H1 (cell line): ENCODE results near the gene VAMP2. TPM values are rescaled to one million over a fixed set of nuclear protein-coding genes. Genes with fewer than 3 reads are reported as not detected.
A peak's percentile ranks its signal among the peaks of the same experiment; 100 is the strongest.

Experiments used
- BACH1 ChIP-seq: IDR thresholded peaks from 2 replicates; pipeline ENCODE4 v1.6.1; 2012; ENCODE audit warnings: low read length, improper control_type of control experiment
- NANOG ChIP-seq: IDR thresholded peaks from 2 replicates; pipeline ENCODE4 v1.6.1; 2011; ENCODE audit warnings: low read length, low read depth, mild to moderate bottlenecking, inconsistent platforms; ENCODE audit not compliant: insufficient read depth, poor library complexity, severe bottlenecking
- POU5F1 ChIP-seq: IDR thresholded peaks from 2 replicates; pipeline ENCODE4 v1.6.1; 2011; ENCODE audit warnings: low read depth, mild to moderate bottlenecking, low read length, moderate library complexity
- TEAD4 ChIP-seq: IDR thresholded peaks from 2 replicates; pipeline ENCODE4 v1.6.1; 2012; ENCODE audit warnings: low read depth, low read length, inconsistent platforms, mixed read lengths
- polyA plus RNA-seq, 7 experiments: library from polyadenylated mRNA; depleted of rRNA in 3 of 7; stranded (reverse) in 5 of 7; unstranded in 2 of 7; fragments of >200 nt in 5 of 7; fragments of 200-250 nt in 2 of 7; gene quantifications; 1 replicate in 5 of 7; 2 replicates in 1 of 7; 4 replicates in 1 of 7; pipeline versions ENCODE4 v1.2.1 to v1.2.3, GENCODE V29; 2011 to 2013; ENCODE audit warnings: missing spikeins in 2 of 7, mixed read lengths in 2 of 7
- total RNA-seq: library from RNA; stranded (reverse); fragmentation: NEBNext Ultra II Directional; extraction: Animal tissue kit (Norgen Biotek cat#: 25700); gene quantifications from 2 replicates; pipeline ENCODE4 v1.2.1, GENCODE V29; 2021
- TF ChIP-seq, protein P1 (sequence below): fragments of 300-600 bp; sonication (generic); IDR thresholded peaks from 2 replicates; pipeline ENCODE4 v1.7.1; 2012; ENCODE audit warnings: low read length, moderate library complexity, mild to moderate bottlenecking, inconsistent platforms; ENCODE audit not compliant: insufficient replicate concordance
- TF ChIP-seq, protein P2 (sequence below): IDR thresholded peaks from 2 replicates; pipeline ENCODE4 v1.6.1; 2011; ENCODE audit warnings: low read depth, mild to moderate bottlenecking, low read length; ENCODE audit not compliant: insufficient read depth
- TF ChIP-seq, protein P3 (sequence below): IDR thresholded peaks from 2 replicates; pipeline ENCODE4 v1.6.1; 2012; ENCODE audit warnings: low read length, inconsistent platforms

VAMP2 gene
- total and polyA plus RNA-seq, 2 of the 8 experiments (the other 6 are each of a cell fraction or from before 2014, with no cell fraction given): 19.3 to 20.5 TPM

GRCh38 chr17:8173056-8173870, 10.5 kb upstream of the VAMP2 start (continued):
- TF ChIP-seq, protein P1, sequence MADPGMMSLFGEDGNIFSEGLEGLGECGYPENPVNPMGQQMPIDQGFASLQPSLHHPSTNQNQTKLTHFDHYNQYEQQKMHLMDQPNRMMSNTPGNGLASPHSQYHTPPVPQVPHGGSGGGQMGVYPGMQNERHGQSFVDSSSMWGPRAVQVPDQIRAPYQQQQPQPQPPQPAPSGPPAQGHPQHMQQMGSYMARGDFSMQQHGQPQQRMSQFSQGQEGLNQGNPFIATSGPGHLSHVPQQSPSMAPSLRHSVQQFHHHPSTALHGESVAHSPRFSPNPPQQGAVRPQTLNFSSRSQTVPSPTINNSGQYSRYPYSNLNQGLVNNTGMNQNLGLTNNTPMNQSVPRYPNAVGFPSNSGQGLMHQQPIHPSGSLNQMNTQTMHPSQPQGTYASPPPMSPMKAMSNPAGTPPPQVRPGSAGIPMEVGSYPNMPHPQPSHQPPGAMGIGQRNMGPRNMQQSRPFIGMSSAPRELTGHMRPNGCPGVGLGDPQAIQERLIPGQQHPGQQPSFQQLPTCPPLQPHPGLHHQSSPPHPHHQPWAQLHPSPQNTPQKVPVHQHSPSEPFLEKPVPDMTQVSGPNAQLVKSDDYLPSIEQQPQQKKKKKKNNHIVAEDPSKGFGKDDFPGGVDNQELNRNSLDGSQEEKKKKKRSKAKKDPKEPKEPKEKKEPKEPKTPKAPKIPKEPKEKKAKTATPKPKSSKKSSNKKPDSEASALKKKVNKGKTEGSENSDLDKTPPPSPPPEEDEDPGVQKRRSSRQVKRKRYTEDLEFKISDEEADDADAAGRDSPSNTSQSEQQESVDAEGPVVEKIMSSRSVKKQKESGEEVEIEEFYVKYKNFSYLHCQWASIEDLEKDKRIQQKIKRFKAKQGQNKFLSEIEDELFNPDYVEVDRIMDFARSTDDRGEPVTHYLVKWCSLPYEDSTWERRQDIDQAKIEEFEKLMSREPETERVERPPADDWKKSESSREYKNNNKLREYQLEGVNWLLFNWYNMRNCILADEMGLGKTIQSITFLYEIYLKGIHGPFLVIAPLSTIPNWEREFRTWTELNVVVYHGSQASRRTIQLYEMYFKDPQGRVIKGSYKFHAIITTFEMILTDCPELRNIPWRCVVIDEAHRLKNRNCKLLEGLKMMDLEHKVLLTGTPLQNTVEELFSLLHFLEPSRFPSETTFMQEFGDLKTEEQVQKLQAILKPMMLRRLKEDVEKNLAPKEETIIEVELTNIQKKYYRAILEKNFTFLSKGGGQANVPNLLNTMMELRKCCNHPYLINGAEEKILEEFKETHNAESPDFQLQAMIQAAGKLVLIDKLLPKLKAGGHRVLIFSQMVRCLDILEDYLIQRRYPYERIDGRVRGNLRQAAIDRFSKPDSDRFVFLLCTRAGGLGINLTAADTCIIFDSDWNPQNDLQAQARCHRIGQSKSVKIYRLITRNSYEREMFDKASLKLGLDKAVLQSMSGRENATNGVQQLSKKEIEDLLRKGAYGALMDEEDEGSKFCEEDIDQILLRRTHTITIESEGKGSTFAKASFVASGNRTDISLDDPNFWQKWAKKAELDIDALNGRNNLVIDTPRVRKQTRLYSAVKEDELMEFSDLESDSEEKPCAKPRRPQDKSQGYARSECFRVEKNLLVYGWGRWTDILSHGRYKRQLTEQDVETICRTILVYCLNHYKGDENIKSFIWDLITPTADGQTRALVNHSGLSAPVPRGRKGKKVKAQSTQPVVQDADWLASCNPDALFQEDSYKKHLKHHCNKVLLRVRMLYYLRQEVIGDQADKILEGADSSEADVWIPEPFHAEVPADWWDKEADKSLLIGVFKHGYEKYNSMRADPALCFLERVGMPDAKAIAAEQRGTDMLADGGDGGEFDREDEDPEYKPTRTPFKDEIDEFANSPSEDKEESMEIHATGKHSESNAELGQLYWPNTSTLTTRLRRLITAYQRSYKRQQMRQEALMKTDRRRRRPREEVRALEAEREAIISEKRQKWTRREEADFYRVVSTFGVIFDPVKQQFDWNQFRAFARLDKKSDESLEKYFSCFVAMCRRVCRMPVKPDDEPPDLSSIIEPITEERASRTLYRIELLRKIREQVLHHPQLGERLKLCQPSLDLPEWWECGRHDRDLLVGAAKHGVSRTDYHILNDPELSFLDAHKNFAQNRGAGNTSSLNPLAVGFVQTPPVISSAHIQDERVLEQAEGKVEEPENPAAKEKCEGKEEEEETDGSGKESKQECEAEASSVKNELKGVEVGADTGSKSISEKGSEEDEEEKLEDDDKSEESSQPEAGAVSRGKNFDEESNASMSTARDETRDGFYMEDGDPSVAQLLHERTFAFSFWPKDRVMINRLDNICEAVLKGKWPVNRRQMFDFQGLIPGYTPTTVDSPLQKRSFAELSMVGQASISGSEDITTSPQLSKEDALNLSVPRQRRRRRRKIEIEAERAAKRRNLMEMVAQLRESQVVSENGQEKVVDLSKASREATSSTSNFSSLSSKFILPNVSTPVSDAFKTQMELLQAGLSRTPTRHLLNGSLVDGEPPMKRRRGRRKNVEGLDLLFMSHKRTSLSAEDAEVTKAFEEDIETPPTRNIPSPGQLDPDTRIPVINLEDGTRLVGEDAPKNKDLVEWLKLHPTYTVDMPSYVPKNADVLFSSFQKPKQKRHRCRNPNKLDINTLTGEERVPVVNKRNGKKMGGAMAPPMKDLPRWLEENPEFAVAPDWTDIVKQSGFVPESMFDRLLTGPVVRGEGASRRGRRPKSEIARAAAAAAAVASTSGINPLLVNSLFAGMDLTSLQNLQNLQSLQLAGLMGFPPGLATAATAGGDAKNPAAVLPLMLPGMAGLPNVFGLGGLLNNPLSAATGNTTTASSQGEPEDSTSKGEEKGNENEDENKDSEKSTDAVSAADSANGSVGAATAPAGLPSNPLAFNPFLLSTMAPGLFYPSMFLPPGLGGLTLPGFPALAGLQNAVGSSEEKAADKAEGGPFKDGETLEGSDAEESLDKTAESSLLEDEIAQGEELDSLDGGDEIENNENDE: no peak
- TF ChIP-seq POU5F1: peak; percentile 36; the same call in 1 of the 2 replicates
- TF ChIP-seq, protein P2, sequence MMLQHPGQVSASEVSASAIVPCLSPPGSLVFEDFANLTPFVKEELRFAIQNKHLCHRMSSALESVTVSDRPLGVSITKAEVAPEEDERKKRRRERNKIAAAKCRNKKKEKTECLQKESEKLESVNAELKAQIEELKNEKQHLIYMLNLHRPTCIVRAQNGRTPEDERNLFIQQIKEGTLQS: no peak
- peak; percentile 58; the same call in 1 of the 2 replicates for TF ChIP-seq TEAD4
- TF ChIP-seq NANOG: peak; percentile 59
- TF ChIP-seq, protein P3, sequence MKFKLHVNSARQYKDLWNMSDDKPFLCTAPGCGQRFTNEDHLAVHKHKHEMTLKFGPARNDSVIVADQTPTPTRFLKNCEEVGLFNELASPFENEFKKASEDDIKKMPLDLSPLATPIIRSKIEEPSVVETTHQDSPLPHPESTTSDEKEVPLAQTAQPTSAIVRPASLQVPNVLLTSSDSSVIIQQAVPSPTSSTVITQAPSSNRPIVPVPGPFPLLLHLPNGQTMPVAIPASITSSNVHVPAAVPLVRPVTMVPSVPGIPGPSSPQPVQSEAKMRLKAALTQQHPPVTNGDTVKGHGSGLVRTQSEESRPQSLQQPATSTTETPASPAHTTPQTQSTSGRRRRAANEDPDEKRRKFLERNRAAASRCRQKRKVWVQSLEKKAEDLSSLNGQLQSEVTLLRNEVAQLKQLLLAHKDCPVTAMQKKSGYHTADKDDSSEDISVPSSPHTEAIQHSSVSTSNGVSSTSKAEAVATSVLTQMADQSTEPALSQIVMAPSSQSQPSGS: peak; percentile 99
- TF ChIP-seq BACH1: no peak
